Lung (tissue), 12 donors: ENCODE measurements around the gene PCBD2. TPM values are rescaled to one million over a fixed set of nuclear protein-coding genes. Genes with fewer than 3 reads are reported as not detected.
"Not testable (repeated sequence)": the region's sequence is repeated elsewhere in the genome, so short reads cannot be mapped to it uniquely, and the experiment has no call there.

Source experiments
- ATAC-seq: fragments of 200-7000 bp; cut with Tn5 transposase; one replicate; pipeline ENCODE4 v1.9.1; 2020; ENCODE audit warnings: moderate number of reproducible peaks; ENCODE audit not compliant: insufficient read depth, low FRiP score
- DNase-seq, 3 donors: peaks; one replicate each; pipeline ENCODE4 v3.0.0-alpha.2; 2013 to 2017
- H3K27ac ChIP-seq, 2 donors: one replicate each; pipeline ENCODE4 v1.5.1; 2013; ENCODE audit warnings: mild to moderate bottlenecking in 2 of 2, moderate library complexity in 2 of 2, control low read depth in 1 of 2, inconsistent platforms in 1 of 2, low read depth in 1 of 2, low read length in 1 of 2
- H3K27me3 ChIP-seq, 3 donors: one replicate each; pipeline ENCODE4 v1.5.1; 2013; ENCODE audit warnings: low read length in 2 of 3; ENCODE audit not compliant: control insufficient read depth in 3 of 3, insufficient read depth in 3 of 3
- H3K36me3 ChIP-seq, 4 donors: one replicate each; pipeline ENCODE4 v1.5.1; 2013; ENCODE audit warnings: low read length in 4 of 4, mild to moderate bottlenecking in 1 of 4, moderate library complexity in 1 of 4; ENCODE audit not compliant: control insufficient read depth in 4 of 4, insufficient read depth in 4 of 4
- H3K4me1 ChIP-seq, 5 donors: one replicate each; pipeline ENCODE4 v1.5.1; 2013; ENCODE audit warnings: low read length in 5 of 5, mild to moderate bottlenecking in 2 of 5, moderate library complexity in 1 of 5; ENCODE audit not compliant: control insufficient read depth in 5 of 5, insufficient read depth in 5 of 5
- H3K4me3 ChIP-seq: one replicate; pipeline ENCODE4 v1.5.1; 2013; ENCODE audit warnings: mild to moderate bottlenecking, control low read depth, moderate library complexity
- H3K9ac ChIP-seq, 2 donors: one replicate each; pipeline ENCODE4 v1.5.1; 2013; ENCODE audit warnings: low read length in 2 of 2, control low read depth in 1 of 2; ENCODE audit not compliant: insufficient read depth in 1 of 2
- H3K9me3 ChIP-seq, 4 donors: one replicate each; pipeline ENCODE4 v1.5.1; 2013; ENCODE audit warnings: low read length in 3 of 4, mild to moderate bottlenecking in 1 of 4, moderate library complexity in 1 of 4; ENCODE audit not compliant: control insufficient read depth in 4 of 4, insufficient read depth in 3 of 4
- WGBS, 2 donors: extraction: QIAGEN DNeasy Blood & Tissue Kit; methylation state at CpG; one replicate each; pipeline ENCODE4 v1.1.7; 2013; 5-methylcytosine and 5-hydroxymethylcytosine counted together
- polyA plus RNA-seq, 2 donors: library from polyadenylated mRNA; stranded (reverse); fragments of 200-250 nt; gene quantifications; one replicate each; pipeline ENCODE4 v1.2.1, GENCODE V29; 2013
- total RNA-seq, 2 donors: library from RNA; depleted of rRNA in 1 of 2; stranded (reverse); fragments of >200 nt in 1 of 2; gene quantifications; one replicate each; pipeline ENCODE4 v1.2.1, GENCODE V29; 2014 to 2021
- TF ChIP-seq, protein P1 (sequence below): IDR thresholded peaks from 2 replicates; pipeline ENCODE4 v1.5.1; 2012; ENCODE audit warnings: mild to moderate bottlenecking; ENCODE audit errors: control extremely low read depth, extremely low read depth
- donor health status: control.
- donor health status: control.
- donor health status: Bipolar disorder and iron deficiency.
- donor health status: healthy.
- donor health status: DM: yes; HTN: yes; CAD: no.

The PCBD2 gene
- total and polyA plus RNA-seq, 4 donors, result 4.1 to 12.3 (median 7.5) TPM

DNA sequence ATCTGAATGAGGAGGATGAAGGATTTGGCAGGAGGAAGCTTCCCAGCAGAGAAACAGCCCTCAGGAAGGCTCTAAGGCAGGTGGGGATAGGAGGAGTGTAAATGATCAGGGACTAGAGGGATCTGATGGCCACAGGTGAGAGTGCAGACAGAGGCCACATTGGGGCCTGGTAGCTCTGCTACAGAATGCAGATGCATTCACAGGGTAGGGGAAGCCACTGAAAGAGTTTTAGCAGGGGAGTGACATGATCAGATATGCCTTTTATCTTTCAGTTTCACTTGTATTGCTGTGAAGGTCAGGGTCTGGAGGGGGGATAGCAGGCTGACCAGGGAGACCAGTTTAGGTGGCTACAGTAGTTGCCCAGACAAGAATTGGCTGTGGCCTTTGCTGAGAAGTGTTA, 27.8 kb upstream of the PCBD2 start:
- DNase-seq (no peak), ATAC-seq (no peak)
- TF ChIP-seq, protein P1, sequence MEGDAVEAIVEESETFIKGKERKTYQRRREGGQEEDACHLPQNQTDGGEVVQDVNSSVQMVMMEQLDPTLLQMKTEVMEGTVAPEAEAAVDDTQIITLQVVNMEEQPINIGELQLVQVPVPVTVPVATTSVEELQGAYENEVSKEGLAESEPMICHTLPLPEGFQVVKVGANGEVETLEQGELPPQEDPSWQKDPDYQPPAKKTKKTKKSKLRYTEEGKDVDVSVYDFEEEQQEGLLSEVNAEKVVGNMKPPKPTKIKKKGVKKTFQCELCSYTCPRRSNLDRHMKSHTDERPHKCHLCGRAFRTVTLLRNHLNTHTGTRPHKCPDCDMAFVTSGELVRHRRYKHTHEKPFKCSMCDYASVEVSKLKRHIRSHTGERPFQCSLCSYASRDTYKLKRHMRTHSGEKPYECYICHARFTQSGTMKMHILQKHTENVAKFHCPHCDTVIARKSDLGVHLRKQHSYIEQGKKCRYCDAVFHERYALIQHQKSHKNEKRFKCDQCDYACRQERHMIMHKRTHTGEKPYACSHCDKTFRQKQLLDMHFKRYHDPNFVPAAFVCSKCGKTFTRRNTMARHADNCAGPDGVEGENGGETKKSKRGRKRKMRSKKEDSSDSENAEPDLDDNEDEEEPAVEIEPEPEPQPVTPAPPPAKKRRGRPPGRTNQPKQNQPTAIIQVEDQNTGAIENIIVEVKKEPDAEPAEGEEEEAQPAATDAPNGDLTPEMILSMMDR, result no peak
- H3K36me3 ChIP-seq, result peaks cover 0 to 2% (median 1%) of the 10 kb centered on the region in 4 donors
- H3K9ac ChIP-seq, result no peak overlapping the region
- H3K4me1 ChIP-seq, result peaks cover 0 to 6% (median 0%) of the 10 kb centered on the region in 5 donors
- no peaks in the 10 kb centered on the region for H3K9me3 ChIP-seq
- H3K27ac ChIP-seq, result no peak overlapping the region
- no peak overlapping the region for H3K4me3 ChIP-seq
- no peaks in the 10 kb centered on the region for H3K27me3 ChIP-seq

DNA sequence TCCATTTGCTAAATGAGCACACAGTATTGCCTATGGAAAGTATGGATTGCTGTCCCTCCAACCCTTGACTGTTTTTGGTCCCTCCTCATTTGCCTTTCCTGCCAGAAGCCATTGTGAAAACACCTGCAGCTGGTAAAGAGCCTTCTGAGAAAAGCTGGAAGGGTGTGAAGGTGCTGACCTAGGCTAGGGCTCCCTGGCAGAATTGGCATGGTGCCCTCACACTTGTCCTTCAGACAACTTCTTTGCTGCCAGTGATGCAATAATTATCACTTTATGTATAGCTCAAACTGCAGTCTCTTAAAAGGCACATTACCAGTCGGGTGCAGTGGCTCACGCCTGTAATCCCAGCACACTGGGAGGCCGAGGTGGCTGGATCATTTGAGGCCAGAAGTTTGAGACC, 26.5 kb upstream of the PCBD2 start:
- Histone ChIP-seq H3K27me3 (no peaks in the 10 kb centered on the region), H3K4me1 (peaks cover 0 to 6% (median 0%) of the 10 kb centered on the region in 5 donors), H3K36me3 (peaks cover 0 to 2% (median 1%) of the 10 kb centered on the region in 4 donors), H3K4me3 (no peak overlapping the region), H3K9me3 (no peaks in the 10 kb centered on the region), H3K9ac (no peak overlapping the region), H3K27ac (no peak overlapping the region)
- ATAC-seq (no peak), DNase-seq (no peak)
- 82 to 92% methylated on average over 3 of the region's 3 CpGs for WGBS, 2 donors
- TF ChIP-seq, protein P1, result no peak

DNA sequence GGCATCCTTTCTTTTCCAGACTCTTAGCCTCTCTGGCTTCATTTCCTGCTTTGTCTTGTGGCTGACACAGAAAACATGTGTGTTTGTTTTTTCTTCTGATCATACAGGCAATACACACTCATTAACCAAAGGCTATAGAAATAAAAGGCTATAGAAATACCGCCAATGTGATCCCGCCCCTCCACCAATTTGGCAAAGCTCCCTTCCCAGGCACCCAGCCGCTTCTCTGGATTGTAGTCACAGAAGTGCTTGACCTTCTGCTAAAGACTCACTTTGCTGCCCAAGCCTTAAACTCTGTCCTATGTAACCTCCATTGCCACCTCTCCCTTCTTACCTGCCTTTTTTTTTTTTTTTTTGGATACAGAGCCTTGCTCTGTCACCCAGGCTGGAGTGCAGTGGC, 25.5 kb upstream of the PCBD2 start:
- TF ChIP-seq, protein P1, result no peak
- Histone ChIP-seq H3K4me3 (no peak overlapping the region), H3K9ac (no peak overlapping the region), H3K4me1 (peaks cover 0 to 4% (median 0%) of the 10 kb centered on the region in 5 donors), H3K9me3 (no peaks in the 10 kb centered on the region), H3K27ac (no peak overlapping the region), H3K27me3 (no peaks in the 10 kb centered on the region), H3K36me3 (peaks cover 0 to 2% (median 1%) of the 10 kb centered on the region in 4 donors)
- ATAC-seq (no peak), DNase-seq (no peak)
- WGBS, 2 donors, result 81 to 84% methylated on average over 3 of the region's 3 CpGs

DNA sequence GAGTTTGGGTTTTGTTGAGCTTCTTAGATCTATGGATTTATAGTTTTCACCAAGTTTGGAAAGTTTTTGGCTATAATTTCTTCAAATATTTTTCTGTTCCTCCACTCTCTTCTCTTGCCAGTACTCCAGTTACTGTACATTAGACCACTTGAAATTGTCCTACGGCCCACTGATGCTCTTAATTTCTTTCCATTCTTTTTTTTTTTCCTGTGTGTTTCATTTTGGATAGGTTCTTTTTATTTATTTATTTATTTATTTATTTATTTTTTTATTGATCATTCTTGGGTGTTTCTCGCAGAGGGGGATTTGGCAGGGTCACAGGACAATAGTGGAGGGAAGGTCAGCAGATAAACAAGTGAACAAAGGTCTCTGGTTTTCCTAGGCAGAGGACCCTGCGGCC, 24.0 kb upstream of the PCBD2 start:
- not testable (repeated sequence) for H3K27ac ChIP-seq, DNase-seq, H3K4me1 ChIP-seq, H3K27me3 ChIP-seq, H3K36me3 ChIP-seq, H3K9ac ChIP-seq, ATAC-seq, H3K4me3 ChIP-seq, H3K9me3 ChIP-seq
- 72 to 100% methylated on average over 1 of the region's 3 CpGs for WGBS, 2 donors

DNA sequence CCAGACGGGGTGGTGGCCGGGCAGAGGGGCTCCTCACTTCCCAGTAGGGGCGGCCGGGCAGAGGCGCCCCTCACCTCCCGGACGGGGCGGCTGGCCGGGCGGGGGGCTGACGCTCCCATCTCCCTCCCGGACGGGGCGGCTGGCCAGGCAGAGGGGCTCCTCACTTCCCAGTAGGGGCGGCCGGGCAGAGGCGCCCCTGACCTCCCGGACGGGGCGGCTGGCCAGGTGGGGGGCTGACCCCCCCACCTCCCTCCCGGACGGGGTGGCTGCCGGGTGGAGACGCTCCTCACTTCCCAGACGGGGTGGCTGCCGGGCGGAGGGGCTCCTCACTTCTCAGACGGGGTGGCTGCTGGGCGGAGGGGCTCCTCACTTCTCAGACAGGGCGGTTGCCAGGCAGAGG, 23.2 kb upstream of the PCBD2 start:
- H3K9me3 ChIP-seq, H3K9ac ChIP-seq, DNase-seq, ATAC-seq, H3K27ac ChIP-seq, H3K27me3 ChIP-seq, H3K36me3 ChIP-seq, H3K4me1 ChIP-seq, H3K4me3 ChIP-seq: not testable (repeated sequence)
- 91 to 95% methylated on average over 12 to 28 of the region's 30 CpGs for WGBS, 2 donors
